HL-60 (cell line): Measurements from ENCODE around the gene MYO5C.

Experiments used
- DNase-seq, 2 experiments: peaks; one replicate each; pipeline ENCODE4 v3.0.0-alpha.2; 2010 to 2020; ENCODE audit warnings: low read depth in 1 of 2, low spot score in 1 of 2
- H3K27ac ChIP-seq: fragments of 250-450 bp; sonication (Bioruptor Pico); replicated peaks from 2 replicates; pipeline ENCODE4 v1.5.1; 2020; ENCODE audit warnings: mild to moderate bottlenecking, moderate library complexity
- H3K27me3 ChIP-seq: fragments of 250-450 bp; sonication (Bioruptor Pico); 2 replicates; pipeline ENCODE4 v1.5.1; 2021; ENCODE audit warnings: mild to moderate bottlenecking, moderate library complexity; ENCODE audit not compliant: insufficient read depth, poor library complexity, severe bottlenecking
- H3K4me3 ChIP-seq: replicated peaks from 2 replicates; pipeline ENCODE4 v1.5.1; 2011; ENCODE audit warnings: mild to moderate bottlenecking, control low read depth, low read length; ENCODE audit not compliant: insufficient read depth
- CTCF ChIP-seq: IDR thresholded peaks from one replicate; pipeline ENCODE4 v1.5.1; 2011; ENCODE audit warnings: low read length, control low read depth, inconsistent platforms; ENCODE audit not compliant: insufficient read depth
- GABPA ChIP-seq: IDR thresholded peaks from 2 replicates; pipeline ENCODE4 v1.6.1; 2012; ENCODE audit warnings: low read depth
- POLR2AphosphoS5 ChIP-seq: IDR thresholded peaks from 2 replicates; pipeline ENCODE4 v1.6.1; 2012; ENCODE audit warnings: low read depth
- REST ChIP-seq: IDR thresholded peaks from 2 replicates; pipeline ENCODE4 v1.6.1; 2012; ENCODE audit warnings: low read depth; ENCODE audit not compliant: insufficient replicate concordance
- SPI1 ChIP-seq: IDR thresholded peaks from 2 replicates; pipeline ENCODE4 v1.6.1; 2012; ENCODE audit warnings: low read depth, mild to moderate bottlenecking, borderline replicate concordance

Gene MYO5C

GRCh38 chr15:52282418-52282817 lies 13.2 kb downstream of the MYO5C start:
- TF ChIP-seq SPI1 (no peak), POLR2AphosphoS5 (no peak), GABPA (no peak)
- Histone ChIP-seq H3K4me3 (no peak overlapping the region), H3K27ac (no peak overlapping the region), H3K27me3 (no peaks in the 10 kb centered on the region)
- no peak for DNase-seq

- Histone ChIP-seq H3K27ac (no peak overlapping the region), H3K4me3 (no peak overlapping the region), H3K27me3 (no peaks in the 10 kb centered on the region)
- TF ChIP-seq SPI1 (no peak), CTCF (no peak), REST (no peak), POLR2AphosphoS5 (no peak), GABPA (no peak)
- DNase-seq: no peak
Measured at GRCh38 chr15:52281085-52282035, 14.2 kb downstream of the MYO5C start.

- no peak overlapping the region for H3K27ac ChIP-seq
- H3K4me3 ChIP-seq: no peak overlapping the region
- no peaks in the 10 kb centered on the region for H3K27me3 ChIP-seq
- TF ChIP-seq POLR2AphosphoS5: no peak
- no peak for TF ChIP-seq REST
- TF ChIP-seq GABPA: no peak
- TF ChIP-seq CTCF: no peak
- TF ChIP-seq SPI1: no peak
- no peak for DNase-seq
Measured at GRCh38 chr15:52280326-52281084, 15.1 kb downstream of the MYO5C start.
